ENCODE data around the gene FURIN.
"Not testable (repeated sequence)": the region's sequence is repeated elsewhere in the genome, so short reads cannot be mapped to it uniquely, and the experiment has no call there.

DNA sequence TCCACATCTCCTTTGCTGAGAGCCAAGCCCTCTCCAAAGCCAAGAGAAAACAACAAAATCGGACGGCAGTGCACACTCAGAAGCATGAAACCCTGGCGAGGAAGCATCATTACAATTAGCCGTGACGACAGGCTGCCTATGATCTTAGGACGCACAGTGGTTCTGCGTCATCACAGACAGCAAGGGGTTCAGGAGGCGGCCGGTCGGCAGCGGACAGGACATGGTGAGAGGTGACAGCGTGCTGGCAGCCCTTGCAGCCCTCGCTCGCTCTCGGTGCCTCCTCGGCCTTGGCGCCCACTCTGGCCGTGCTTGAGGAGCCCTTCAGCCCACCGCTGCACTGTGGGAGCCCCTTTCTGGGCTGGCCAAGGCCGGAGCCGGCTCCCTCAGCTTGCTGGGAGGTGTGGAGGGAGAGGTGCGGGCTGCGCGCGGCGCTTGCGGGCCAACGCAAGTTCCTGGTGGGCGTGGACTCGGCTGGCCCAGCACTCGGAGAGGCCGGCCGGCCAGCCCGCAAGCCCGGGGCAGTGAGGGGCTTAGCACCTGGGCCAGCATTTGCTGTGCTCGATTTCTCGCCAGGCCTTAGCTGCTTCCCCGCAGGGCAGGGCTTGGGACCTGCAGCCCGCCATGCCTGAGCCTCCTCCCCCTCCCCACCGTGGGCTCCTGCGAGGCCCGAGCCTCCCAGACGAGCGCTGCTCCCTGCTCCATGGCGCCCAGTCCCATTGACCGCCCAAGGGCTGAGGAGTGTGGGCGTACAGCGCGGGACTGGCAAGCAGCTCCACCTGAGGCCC is 43.1 kb upstream of the FURIN start:
- TF ChIP-seq, protein P1, sequence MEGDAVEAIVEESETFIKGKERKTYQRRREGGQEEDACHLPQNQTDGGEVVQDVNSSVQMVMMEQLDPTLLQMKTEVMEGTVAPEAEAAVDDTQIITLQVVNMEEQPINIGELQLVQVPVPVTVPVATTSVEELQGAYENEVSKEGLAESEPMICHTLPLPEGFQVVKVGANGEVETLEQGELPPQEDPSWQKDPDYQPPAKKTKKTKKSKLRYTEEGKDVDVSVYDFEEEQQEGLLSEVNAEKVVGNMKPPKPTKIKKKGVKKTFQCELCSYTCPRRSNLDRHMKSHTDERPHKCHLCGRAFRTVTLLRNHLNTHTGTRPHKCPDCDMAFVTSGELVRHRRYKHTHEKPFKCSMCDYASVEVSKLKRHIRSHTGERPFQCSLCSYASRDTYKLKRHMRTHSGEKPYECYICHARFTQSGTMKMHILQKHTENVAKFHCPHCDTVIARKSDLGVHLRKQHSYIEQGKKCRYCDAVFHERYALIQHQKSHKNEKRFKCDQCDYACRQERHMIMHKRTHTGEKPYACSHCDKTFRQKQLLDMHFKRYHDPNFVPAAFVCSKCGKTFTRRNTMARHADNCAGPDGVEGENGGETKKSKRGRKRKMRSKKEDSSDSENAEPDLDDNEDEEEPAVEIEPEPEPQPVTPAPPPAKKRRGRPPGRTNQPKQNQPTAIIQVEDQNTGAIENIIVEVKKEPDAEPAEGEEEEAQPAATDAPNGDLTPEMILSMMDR (IDR thresholded peaks at IDR 0.05; ENCODE audit: insufficient read depth, low read length): not testable (repeated sequence)
- TF ChIP-seq, protein P2, sequence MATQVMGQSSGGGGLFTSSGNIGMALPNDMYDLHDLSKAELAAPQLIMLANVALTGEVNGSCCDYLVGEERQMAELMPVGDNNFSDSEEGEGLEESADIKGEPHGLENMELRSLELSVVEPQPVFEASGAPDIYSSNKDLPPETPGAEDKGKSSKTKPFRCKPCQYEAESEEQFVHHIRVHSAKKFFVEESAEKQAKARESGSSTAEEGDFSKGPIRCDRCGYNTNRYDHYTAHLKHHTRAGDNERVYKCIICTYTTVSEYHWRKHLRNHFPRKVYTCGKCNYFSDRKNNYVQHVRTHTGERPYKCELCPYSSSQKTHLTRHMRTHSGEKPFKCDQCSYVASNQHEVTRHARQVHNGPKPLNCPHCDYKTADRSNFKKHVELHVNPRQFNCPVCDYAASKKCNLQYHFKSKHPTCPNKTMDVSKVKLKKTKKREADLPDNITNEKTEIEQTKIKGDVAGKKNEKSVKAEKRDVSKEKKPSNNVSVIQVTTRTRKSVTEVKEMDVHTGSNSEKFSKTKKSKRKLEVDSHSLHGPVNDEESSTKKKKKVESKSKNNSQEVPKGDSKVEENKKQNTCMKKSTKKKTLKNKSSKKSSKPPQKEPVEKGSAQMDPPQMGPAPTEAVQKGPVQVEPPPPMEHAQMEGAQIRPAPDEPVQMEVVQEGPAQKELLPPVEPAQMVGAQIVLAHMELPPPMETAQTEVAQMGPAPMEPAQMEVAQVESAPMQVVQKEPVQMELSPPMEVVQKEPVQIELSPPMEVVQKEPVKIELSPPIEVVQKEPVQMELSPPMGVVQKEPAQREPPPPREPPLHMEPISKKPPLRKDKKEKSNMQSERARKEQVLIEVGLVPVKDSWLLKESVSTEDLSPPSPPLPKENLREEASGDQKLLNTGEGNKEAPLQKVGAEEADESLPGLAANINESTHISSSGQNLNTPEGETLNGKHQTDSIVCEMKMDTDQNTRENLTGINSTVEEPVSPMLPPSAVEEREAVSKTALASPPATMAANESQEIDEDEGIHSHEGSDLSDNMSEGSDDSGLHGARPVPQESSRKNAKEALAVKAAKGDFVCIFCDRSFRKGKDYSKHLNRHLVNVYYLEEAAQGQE (IDR thresholded peaks at IDR 0.05; ENCODE audit: insufficient replicate concordance, low read depth): not testable (repeated sequence)
- not testable (repeated sequence) for TF ChIP-seq SPI1 (IDR thresholded peaks at IDR 0.05; ENCODE audit: borderline replicate concordance, low read depth)

Measured in HL-60 (cell line).